Osteoblast (primary cell): Measurements from ENCODE around the gene AFAP1L2. TPM values are rescaled to one million over a fixed set of nuclear protein-coding genes. Genes with fewer than 3 reads are reported as not detected.

Experiments used
- DNase-seq: peaks from one replicate; pipeline ENCODE4 v3.0.0; 2011; ENCODE audit warnings: low spot score, mixed read lengths; ENCODE audit not compliant: insufficient read length; ENCODE audit errors: missing footprints
- H2AFZ ChIP-seq: 2 replicates; pipeline ENCODE4 v1.6.0; 2011; ENCODE audit warnings: mild to moderate bottlenecking, low read length
- H3K27ac ChIP-seq: 2 replicates; pipeline ENCODE4 v1.5.1; 2011; ENCODE audit warnings: mild to moderate bottlenecking, low read depth, low read length, moderate library complexity
- H3K27me3 ChIP-seq: 2 replicates; pipeline ENCODE4 v1.6.0; 2012; ENCODE audit warnings: mild to moderate bottlenecking, control low read depth, inconsistent platforms, low read length, moderate library complexity; ENCODE audit not compliant: insufficient read depth
- H3K36me3 ChIP-seq: 2 replicates; pipeline ENCODE4 v1.5.1; 2011; ENCODE audit warnings: mild to moderate bottlenecking, low read length, control low read depth, moderate library complexity; ENCODE audit not compliant: insufficient read depth
- H3K4me1 ChIP-seq: 2 replicates; pipeline ENCODE4 v1.5.1; 2011; ENCODE audit warnings: mild to moderate bottlenecking, low read length, control low read depth, moderate library complexity; ENCODE audit not compliant: insufficient read depth
- H3K4me2 ChIP-seq: 2 replicates; pipeline ENCODE4 v1.6.0; 2011; ENCODE audit warnings: mild to moderate bottlenecking, low read length; ENCODE audit not compliant: insufficient read depth
- H3K4me3 ChIP-seq: fragments of 200-600 bp; sonication (generic); 3 replicates; pipeline ENCODE4 v1.5.1; 2012; ENCODE audit warnings: mild to moderate bottlenecking, low read length, inconsistent platforms; ENCODE audit not compliant: insufficient read depth
- H3K79me2 ChIP-seq: 2 replicates; pipeline ENCODE4 v1.6.0; 2012; ENCODE audit warnings: mild to moderate bottlenecking, low read length, control low read depth, inconsistent platforms; ENCODE audit not compliant: insufficient read depth
- H3K9me3 ChIP-seq: 2 replicates; pipeline ENCODE4 v1.5.1; 2011; ENCODE audit warnings: low read depth, low read length, control low read depth
- H4K20me1 ChIP-seq: 2 replicates; pipeline ENCODE4 v1.6.0; 2012; ENCODE audit warnings: mild to moderate bottlenecking, low read length, control low read depth; ENCODE audit not compliant: insufficient read depth
- total RNA-seq: library from RNA; depleted of rRNA; stranded (reverse); fragments of >200 nt; gene quantifications from 2 replicates; pipeline ENCODE4 v1.2.3, GENCODE V29; 2012
- TF ChIP-seq, protein P1 (sequence below): IDR thresholded peaks from 2 replicates; pipeline ENCODE4 v1.5.1; 2011; ENCODE audit warnings: mild to moderate bottlenecking, low read depth, low read length, moderate library complexity; ENCODE audit errors: extremely low read depth

AFAP1L2 gene
- total RNA-seq, 1 donor, result 0.36 TPM

DNA sequence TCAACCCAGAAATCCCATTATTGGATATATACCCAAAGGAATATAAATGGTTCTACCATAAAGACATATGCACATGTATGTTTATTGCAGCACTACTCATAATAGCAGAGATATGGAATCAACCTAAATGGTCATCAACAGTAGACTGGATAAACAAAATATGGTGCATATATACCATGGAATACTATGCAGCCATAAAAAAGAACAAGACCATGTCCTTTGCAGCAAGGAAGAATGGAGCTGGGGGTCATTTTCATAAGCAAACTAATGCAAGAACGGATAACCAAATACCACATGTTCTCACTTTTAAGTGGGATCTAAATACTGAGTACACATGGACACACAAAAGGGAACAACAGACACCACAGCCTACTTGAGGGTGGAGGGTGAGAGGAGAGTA lies 2.2 kb upstream of the AFAP1L2 start:
- Histone ChIP-seq H3K9me3 (no peaks in the 10 kb centered on the region), H3K79me2 (no peaks in the 10 kb centered on the region), H2AFZ (no peak overlapping the region), H3K27ac (no peak overlapping the region), H3K4me2 (no peak overlapping the region), H3K4me3 (no peak overlapping the region), H3K27me3 (peaks cover 38% of the 10 kb centered on the region), H4K20me1 (no peaks in the 10 kb centered on the region), H3K36me3 (no peaks in the 10 kb centered on the region), H3K4me1 (no peaks in the 10 kb centered on the region)
- TF ChIP-seq, protein P1, sequence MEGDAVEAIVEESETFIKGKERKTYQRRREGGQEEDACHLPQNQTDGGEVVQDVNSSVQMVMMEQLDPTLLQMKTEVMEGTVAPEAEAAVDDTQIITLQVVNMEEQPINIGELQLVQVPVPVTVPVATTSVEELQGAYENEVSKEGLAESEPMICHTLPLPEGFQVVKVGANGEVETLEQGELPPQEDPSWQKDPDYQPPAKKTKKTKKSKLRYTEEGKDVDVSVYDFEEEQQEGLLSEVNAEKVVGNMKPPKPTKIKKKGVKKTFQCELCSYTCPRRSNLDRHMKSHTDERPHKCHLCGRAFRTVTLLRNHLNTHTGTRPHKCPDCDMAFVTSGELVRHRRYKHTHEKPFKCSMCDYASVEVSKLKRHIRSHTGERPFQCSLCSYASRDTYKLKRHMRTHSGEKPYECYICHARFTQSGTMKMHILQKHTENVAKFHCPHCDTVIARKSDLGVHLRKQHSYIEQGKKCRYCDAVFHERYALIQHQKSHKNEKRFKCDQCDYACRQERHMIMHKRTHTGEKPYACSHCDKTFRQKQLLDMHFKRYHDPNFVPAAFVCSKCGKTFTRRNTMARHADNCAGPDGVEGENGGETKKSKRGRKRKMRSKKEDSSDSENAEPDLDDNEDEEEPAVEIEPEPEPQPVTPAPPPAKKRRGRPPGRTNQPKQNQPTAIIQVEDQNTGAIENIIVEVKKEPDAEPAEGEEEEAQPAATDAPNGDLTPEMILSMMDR, result no peak
- DNase-seq, result no peak

GRCh38 chr10:114405011-114405350 lies 679 bp upstream of the AFAP1L2 start:
- Histone ChIP-seq H3K27ac (no peak overlapping the region), H2AFZ (no peak overlapping the region), H3K4me2 (no peak overlapping the region), H3K36me3 (no peaks in the 10 kb centered on the region), H3K4me3 (no peak overlapping the region), H3K79me2 (no peaks in the 10 kb centered on the region), H3K4me1 (no peaks in the 10 kb centered on the region), H3K27me3 (peaks cover 42% of the 10 kb centered on the region), H4K20me1 (no peaks in the 10 kb centered on the region), H3K9me3 (no peaks in the 10 kb centered on the region)
- TF ChIP-seq, protein P1, result no peak
- DNase-seq, result no peak

- peaks cover 42% of the 10 kb centered on the region for H3K27me3 ChIP-seq
- no peak for DNase-seq
- no peaks in the 10 kb centered on the region for H3K4me1 ChIP-seq
- H3K36me3 ChIP-seq, result no peaks in the 10 kb centered on the region
- no peaks in the 10 kb centered on the region for H3K79me2 ChIP-seq
- TF ChIP-seq, protein P1, result no peak
- H3K4me3 ChIP-seq, result no peak overlapping the region
- no peaks in the 10 kb centered on the region for H4K20me1 ChIP-seq
- no peak overlapping the region for H3K27ac ChIP-seq
- no peak overlapping the region for H2AFZ ChIP-seq
- H3K4me2 ChIP-seq, result peak overlapping the region; percentile 23
- H3K9me3 ChIP-seq, result no peaks in the 10 kb centered on the region
These were observed 651 bp downstream of the AFAP1L2 start for GRCh38 chr10:114403541-114404161.

DNA sequence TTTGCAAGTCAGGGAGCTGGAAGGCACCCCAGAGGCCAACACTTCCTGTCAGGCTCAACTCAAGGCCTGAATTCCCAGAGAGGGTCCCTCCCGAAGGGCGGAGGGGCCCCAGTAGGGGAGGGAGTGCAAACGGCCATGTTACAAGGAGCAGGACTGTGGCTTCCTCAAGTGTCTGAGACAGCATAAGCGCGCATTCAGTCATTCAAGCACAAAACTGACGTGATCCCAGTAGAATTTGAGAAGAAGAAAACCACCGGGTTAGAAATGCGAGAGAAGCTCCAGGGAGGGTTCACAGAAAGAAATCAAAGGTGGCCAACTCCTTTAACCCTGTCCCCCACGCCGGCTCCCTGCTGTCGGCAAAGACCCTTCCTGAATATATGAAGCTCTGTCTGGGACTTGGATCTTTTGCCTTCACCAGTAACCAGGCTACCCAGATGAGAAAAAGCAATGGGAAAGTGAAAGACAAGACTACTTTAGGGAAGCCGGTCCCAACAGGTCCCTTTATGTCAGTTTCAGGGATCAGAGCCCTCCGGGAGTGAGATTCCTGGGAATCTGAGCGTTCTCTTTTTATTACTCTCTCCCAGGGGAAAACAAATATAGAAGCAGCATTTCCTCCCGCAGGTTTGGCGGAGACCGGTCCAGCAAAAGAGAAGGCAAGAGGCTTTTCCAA lies 1.3 kb downstream of the AFAP1L2 start:
- Histone ChIP-seq H3K4me2 (peak overlapping the region; percentile 23), H3K36me3 (no peaks in the 10 kb centered on the region), H3K9me3 (no peaks in the 10 kb centered on the region), H3K4me1 (no peaks in the 10 kb centered on the region), H3K79me2 (no peaks in the 10 kb centered on the region), H3K27ac (no peak overlapping the region), H3K4me3 (no peak overlapping the region), H3K27me3 (peaks cover 42% of the 10 kb centered on the region), H2AFZ (no peak overlapping the region), H4K20me1 (no peaks in the 10 kb centered on the region)
- TF ChIP-seq, protein P1, result no peak
- no peak for DNase-seq
